Fibroblast of pulmonary artery (primary cell): ENCODE measurements around the gene SCIN.

Experiments used
- DNase-seq: peaks from one replicate; pipeline ENCODE4 v3.0.0-alpha.2; 2010; ENCODE audit warnings: low read depth
- H3K4me3 ChIP-seq: replicated peaks from 2 replicates; pipeline ENCODE4 v1.5.1; 2011; ENCODE audit warnings: low read depth, mild to moderate bottlenecking, control low read depth, low read length, moderate library complexity
- TF ChIP-seq, protein P1 (sequence below): IDR thresholded peaks from 2 replicates; pipeline ENCODE4 v1.5.1; 2011; ENCODE audit warnings: mild to moderate bottlenecking, control low read depth, low read length, inconsistent platforms; ENCODE audit errors: missing control alignments

SCIN gene

DNA sequence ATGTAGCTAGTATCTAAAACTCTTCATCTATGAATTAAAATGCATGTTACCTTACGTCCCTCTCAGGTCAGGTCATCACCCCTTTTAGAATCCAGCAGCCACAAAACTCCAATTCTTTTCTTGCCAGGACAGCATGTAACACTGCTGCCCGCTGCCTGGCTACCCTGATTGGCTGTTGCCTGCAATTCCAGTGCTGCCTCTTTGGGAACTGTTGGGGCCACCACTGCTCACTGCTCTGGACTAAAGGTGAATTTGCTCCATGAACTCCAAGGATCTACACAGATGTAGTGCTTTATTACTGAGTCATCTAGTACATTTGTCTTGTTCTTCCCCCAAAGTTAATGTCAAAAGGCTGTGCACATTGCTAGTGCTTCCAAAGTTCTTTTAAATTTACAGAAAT lies 40.4 kb downstream of the SCIN start:
- H3K4me3 ChIP-seq = no peak overlapping the region
- TF ChIP-seq, protein P1, sequence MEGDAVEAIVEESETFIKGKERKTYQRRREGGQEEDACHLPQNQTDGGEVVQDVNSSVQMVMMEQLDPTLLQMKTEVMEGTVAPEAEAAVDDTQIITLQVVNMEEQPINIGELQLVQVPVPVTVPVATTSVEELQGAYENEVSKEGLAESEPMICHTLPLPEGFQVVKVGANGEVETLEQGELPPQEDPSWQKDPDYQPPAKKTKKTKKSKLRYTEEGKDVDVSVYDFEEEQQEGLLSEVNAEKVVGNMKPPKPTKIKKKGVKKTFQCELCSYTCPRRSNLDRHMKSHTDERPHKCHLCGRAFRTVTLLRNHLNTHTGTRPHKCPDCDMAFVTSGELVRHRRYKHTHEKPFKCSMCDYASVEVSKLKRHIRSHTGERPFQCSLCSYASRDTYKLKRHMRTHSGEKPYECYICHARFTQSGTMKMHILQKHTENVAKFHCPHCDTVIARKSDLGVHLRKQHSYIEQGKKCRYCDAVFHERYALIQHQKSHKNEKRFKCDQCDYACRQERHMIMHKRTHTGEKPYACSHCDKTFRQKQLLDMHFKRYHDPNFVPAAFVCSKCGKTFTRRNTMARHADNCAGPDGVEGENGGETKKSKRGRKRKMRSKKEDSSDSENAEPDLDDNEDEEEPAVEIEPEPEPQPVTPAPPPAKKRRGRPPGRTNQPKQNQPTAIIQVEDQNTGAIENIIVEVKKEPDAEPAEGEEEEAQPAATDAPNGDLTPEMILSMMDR = no peak
- no peak for DNase-seq

GRCh38 chr7:12612622-12613021 lies 42.1 kb downstream of the SCIN start:
- TF ChIP-seq, protein P1 = no peak
- DNase-seq = no peak
- no peak overlapping the region for H3K4me3 ChIP-seq

DNA sequence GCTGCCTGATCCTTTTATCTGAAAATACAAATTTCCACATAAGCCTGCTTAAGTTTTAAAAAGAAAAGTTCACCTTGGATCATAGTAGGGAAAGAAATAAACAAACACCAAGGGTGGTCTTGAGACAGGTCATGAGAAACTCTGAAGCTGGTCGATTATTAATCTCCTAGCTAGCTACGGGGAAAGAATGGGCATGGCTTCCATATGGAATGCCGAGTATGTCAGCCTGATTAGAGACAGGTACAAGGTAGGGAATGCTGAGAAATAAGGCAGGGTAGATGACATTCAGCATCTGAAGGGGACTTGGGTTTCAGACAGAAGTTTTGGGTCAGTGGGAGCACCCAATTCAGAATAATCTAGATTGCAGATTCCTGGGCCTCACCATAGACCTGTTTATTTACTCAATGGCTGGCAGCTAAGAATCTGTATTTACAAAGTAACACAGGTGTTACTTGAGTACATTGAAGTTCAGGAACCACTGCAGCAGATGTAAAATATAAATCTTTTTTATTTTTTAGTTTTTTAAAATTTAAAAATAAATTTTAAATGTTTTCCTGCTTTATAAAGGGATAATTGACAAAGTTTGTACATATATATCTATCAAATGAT lies 49.0 kb downstream of the SCIN start:
- DNase-seq = no peak
- TF ChIP-seq, protein P1 = no peak
- H3K4me3 ChIP-seq = no peak overlapping the region

GRCh38 chr7:12620371-12620770 lies 49.9 kb downstream of the SCIN start:
- TF ChIP-seq, protein P1 = no peak
- DNase-seq = peak; percentile 22

DNA sequence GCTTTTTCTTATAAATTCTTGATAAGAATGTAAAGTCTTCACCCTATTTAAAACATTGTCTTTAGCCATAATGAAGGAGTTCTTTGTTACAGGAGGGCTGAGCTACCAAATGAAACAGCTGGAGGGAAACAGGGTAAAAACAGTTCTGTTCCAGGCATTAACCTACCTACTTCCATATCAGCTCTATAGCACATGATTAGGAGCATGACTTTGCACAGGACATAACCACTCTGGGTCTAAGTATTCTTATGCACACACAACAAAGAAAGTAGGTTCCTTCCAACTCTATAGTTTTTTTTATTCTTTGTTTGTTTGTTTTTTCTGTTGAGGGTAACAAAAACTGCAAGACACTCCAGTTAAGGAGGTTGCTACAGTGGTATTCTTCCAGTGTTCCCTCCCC lies 52.7 kb downstream of the SCIN start:
- TF ChIP-seq, protein P1 = no peak
- DNase-seq = no peak

More at GRCh38 chr7:12620371-12620770, 49.9 kb downstream of the SCIN start:
- no peak overlapping the region for H3K4me3 ChIP-seq

DNA sequence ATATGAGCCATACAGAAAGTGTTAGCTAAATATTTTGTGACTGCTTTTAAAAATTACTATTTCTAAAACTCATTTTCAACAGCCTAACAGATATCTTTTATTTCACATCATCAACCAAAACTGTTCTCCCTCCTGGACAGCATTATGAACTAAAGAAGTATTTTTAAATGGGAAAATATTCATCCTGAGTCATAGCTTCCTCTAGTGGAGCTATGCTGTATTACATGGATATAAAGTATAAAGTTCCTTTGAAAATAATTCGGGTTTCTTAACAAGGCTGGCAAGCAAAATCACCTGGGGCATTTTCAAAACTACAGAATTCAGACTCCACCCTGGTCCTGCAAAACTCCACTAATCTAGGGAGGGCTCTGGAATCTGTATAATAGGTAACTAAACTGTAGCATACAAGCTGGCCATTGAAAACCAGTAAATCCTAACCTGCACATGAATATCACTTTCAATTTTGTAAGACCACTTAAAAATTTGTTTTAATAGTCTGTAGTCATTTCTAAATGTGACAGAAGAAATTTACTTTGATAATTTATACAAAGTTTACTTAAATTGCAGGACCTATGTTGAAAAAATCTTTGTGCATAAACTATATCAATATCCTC lies 53.5 kb downstream of the SCIN start:
- TF ChIP-seq, protein P1 = peak; percentile 78
- no peak overlapping the region for H3K4me3 ChIP-seq
- peak; percentile 50 for DNase-seq

More for the DNA sequence above, 52.7 kb downstream of the SCIN start:
- no peak overlapping the region for H3K4me3 ChIP-seq

DNA sequence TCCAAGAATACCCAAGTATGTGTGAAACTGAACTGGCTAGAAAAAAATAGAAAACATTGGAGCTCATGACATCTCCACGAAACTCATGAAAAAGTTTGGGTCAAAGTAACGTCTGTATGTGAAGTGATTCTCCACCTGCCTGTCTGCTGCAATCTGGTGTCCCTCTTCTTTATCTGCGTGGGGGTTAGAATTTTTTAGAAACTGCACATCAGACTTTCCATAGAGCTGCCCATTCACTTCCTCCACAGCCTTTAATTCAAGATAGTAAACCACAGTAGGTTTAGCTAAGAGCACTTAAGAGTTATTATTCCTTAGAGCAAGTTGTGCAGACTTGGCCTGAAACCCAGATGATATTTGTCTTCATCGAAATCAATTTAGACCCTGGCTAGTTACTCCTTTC lies 55.3 kb downstream of the SCIN start:
- H3K4me3 ChIP-seq = no peak overlapping the region
- no peak for DNase-seq
- TF ChIP-seq, protein P1 = no peak
